K562 (cell line): Measurements from ENCODE around the gene ADAM33. TPM values are rescaled to one million over a fixed set of nuclear protein-coding genes. Genes with fewer than 3 reads are reported as not detected.

ENCODE experiments used
- CEBPG ChIP-seq, 3 experiments: fragments of 200-800 bp in 1 of 3; sonication (Bioruptor generic) in 1 of 3; sonication (generic) in 1 of 3; formaldehyde crosslinking in 1 of 3; IDR thresholded peaks in 2 of 3; conservative IDR thresholded peaks in 1 of 3; 2 replicates each; pipeline versions ENCODE4 v1.6.1 to v1.8.0; 2016 to 2022; ENCODE audit warnings: missing compliant biosample characterization in 2 of 3, missing genetic modification characterization in 2 of 3, mild to moderate bottlenecking in 1 of 3, missing genetic modification reagents in 1 of 3
- KLF13 ChIP-seq: fragments of 450-650 bp; IDR thresholded peaks from 2 replicates; pipeline ENCODE4 v1.6.1; 2016; ENCODE audit warnings: missing genetic modification characterization, low read depth, mild to moderate bottlenecking, missing compliant biosample characterization, moderate library complexity, borderline replicate concordance
- MAZ ChIP-seq, 2 experiments: fragments of 450-650 bp in 1 of 2; sonication (generic) in 1 of 2; formaldehyde crosslinking; IDR thresholded peaks in 1 of 2; conservative IDR thresholded peaks in 1 of 2; 2 replicates each; pipeline versions ENCODE4 v1.4.0 to v1.5.0; 2020; ENCODE audit warnings: mild to moderate bottlenecking in 1 of 2, missing genetic modification reagents in 1 of 2
- MTA3 ChIP-seq: fragments of 450-650 bp; formaldehyde crosslinking; IDR thresholded peaks from 2 replicates; pipeline ENCODE4 v1.6.1; 2017; ENCODE audit warnings: mild to moderate bottlenecking, borderline replicate concordance
- NCOA6 ChIP-seq: fragments of 450-650 bp; IDR thresholded peaks from 2 replicates; pipeline ENCODE4 v1.6.1; 2017; ENCODE audit warnings: mild to moderate bottlenecking
- NFIC ChIP-seq: fragments of 450-650 bp; IDR thresholded peaks from 2 replicates; pipeline ENCODE4 v1.6.1; 2017; ENCODE audit warnings: mild to moderate bottlenecking, inconsistent platforms
- RAD21 ChIP-seq, 2 experiments: fragments of 250-450 bp in 1 of 2; fragments of 450-650 bp in 1 of 2; sonication (Bioruptor Pico) in 1 of 2; formaldehyde crosslinking in 1 of 2; IDR thresholded peaks in 1 of 2; conservative IDR thresholded peaks in 1 of 2; 2 replicates each; pipeline versions ENCODE4 v1.4.0 to v1.8.0; 2020 to 2022; ENCODE audit warnings: mild to moderate bottlenecking in 2 of 2, moderate library complexity in 1 of 2
- ZBTB7A ChIP-seq: IDR thresholded peaks from 2 replicates; pipeline ENCODE4 v1.6.1; 2011; ENCODE audit warnings: low read depth, mild to moderate bottlenecking, low read length, moderate library complexity, borderline replicate concordance; ENCODE audit not compliant: control insufficient read depth
- ZKSCAN1 ChIP-seq: fragments of 150-350 bp; IDR thresholded peaks from 2 replicates; pipeline ENCODE4 v1.6.1; 2016; ENCODE audit warnings: low read depth, low read length
- polyA plus RNA-seq, 8 experiments: library from polyadenylated mRNA; depleted of rRNA in 4 of 8; stranded (reverse) in 5 of 8; unstranded in 3 of 8; fragments of >200 nt; fragmentation: Nextera tagmentation in 2 of 8; fragmentation: Illumina TruSeq in 1 of 8; extraction: Ambion mirVana in 2 of 8; extraction: Trizol in 1 of 8; gene quantifications; 2 replicates each; pipeline versions ENCODE4 v1.2.1 to v1.2.3, GENCODE V29; 2011 to 2014; ENCODE audit warnings: inconsistent platforms in 1 of 8, missing spikeins in 1 of 8
- total RNA-seq, 7 experiments: library from RNA; depleted of rRNA in 6 of 7; stranded (reverse); fragments of >200 nt in 6 of 7; fragmentation: Illumina TruSeq in 2 of 7; extraction: Trizol in 2 of 7; gene quantifications; 2 replicates each; pipeline versions ENCODE4 v1.2.1 to v1.2.3, GENCODE V29; 2011 to 2021; ENCODE audit warnings: low replicate concordance in 1 of 7
- TF ChIP-seq, protein P1 (sequence below): sonication (generic); formaldehyde crosslinking; IDR thresholded peaks from 2 replicates; pipeline ENCODE4 v1.8.0; 2022; ENCODE audit warnings: mild to moderate bottlenecking, missing genetic modification reagents, borderline replicate concordance
- TF ChIP-seq, protein P2 (sequence below), 2 experiments: IDR thresholded peaks; 2 replicates each; pipeline ENCODE4 v1.6.1; 2012; ENCODE audit warnings: improper control_type of control experiment in 2 of 2, low read depth in 2 of 2, low read length in 2 of 2, borderline replicate concordance in 1 of 2
- TF ChIP-seq, protein P3 (sequence below), 3 experiments: IDR thresholded peaks in 2 of 3; conservative IDR thresholded peaks in 1 of 3; 2 replicates each; pipeline ENCODE4 v1.5.1; 2011 to 2012; ENCODE audit warnings: low read length in 3 of 3, mild to moderate bottlenecking in 3 of 3, control low read depth in 2 of 3, improper control_type of control experiment in 1 of 3, inconsistent platforms in 1 of 3, low read depth in 1 of 3, mixed read lengths in 1 of 3, moderate library complexity in 1 of 3; ENCODE audit not compliant: insufficient read depth in 2 of 3
- TF ChIP-seq, protein P4 (sequence below): sonication (generic); formaldehyde crosslinking; IDR thresholded peaks from 2 replicates; pipeline ENCODE4 v1.8.0; 2022; ENCODE audit warnings: mild to moderate bottlenecking, missing genetic modification reagents

ADAM33 gene
- total and polyA plus RNA-seq, 9 of the 15 experiments (the other 6 are each of a cell fraction or from before 2014, with no cell fraction given): not detected

DNA sequence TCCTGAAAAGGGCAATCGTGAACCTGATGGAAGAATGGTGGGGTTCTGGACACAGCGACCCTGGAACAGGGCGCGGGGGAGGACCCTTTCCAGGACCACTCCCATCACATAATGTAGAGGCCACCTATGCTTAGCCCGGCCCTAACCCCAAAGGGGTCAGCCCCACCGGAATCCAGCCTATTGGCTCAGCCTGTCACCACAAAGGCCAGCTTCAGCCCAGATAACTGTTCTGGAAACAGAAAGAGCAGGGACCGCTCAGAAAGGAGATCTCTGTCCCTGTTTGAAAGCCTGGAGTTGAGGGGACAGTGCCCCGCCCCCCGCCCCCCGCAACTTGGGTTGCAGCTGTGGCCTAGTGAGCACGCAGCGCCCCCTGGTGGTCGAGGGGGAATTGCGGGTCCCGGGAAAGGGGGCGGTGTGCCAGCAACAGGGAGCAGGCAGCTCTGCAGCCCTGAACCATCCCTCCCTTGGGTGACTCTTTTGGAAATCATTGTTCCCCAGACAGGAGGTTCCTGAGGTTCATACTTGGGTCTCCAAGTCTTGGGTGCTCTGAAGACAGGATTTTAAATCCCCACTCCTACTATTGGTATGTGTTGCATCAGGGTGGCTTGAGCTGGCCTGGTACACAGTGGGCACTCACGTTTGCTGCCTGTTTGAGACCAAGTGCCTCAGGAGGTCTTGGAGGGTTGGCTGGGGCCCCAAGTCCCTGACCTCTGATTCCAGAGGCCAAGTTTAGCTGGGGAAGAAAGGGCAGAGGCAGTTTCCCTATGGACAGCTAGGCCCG is 29.1 kb upstream of the ADAM33 start (continued):
- TF ChIP-seq, protein P1, sequence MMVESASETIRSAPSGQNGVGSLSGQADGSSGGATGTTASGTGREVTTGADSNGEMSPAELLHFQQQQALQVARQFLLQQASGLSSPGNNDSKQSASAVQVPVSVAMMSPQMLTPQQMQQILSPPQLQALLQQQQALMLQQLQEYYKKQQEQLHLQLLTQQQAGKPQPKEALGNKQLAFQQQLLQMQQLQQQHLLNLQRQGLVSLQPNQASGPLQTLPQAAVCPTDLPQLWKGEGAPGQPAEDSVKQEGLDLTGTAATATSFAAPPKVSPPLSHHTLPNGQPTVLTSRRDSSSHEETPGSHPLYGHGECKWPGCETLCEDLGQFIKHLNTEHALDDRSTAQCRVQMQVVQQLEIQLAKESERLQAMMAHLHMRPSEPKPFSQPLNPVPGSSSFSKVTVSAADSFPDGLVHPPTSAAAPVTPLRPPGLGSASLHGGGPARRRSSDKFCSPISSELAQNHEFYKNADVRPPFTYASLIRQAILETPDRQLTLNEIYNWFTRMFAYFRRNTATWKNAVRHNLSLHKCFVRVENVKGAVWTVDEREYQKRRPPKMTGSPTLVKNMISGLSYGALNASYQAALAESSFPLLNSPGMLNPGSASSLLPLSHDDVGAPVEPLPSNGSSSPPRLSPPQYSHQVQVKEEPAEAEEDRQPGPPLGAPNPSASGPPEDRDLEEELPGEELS (CRISPR knock-in tag): 0 out of 2 replicates have a peak, but pooled peaks have one; percentile 56
- TF ChIP-seq ZKSCAN1 (no peak), CEBPG (CRISPR knock-in tag; IDR thresholded peaks at IDR 0.05) (peak; percentile 55), CEBPG (tag; conservative IDR thresholded peaks at IDR 0.05 in 1 of 2, IDR thresholded peaks at IDR 0.05 in 1 of 2) (no peak), ZBTB7A (peak; percentile 64; the same call in 1 of the 2 replicates), NCOA6 (no peak), MTA3 (no peak), RAD21 (CRISPR knock-in tag; conservative IDR thresholded peaks at IDR 0.05 in 1 of 2, IDR thresholded peaks at IDR 0.05 in 1 of 2) (peak; percentile 71 to 76), MAZ (CRISPR knock-in tag; conservative IDR thresholded peaks at IDR 0.05 in 1 of 2, IDR thresholded peaks at IDR 0.05 in 1 of 2) (peak; percentile 44 to 67; a peak in 2 of 4 replicates), KLF13 (tag) (peak; percentile 82), NFIC (peak; percentile 50)
- TF ChIP-seq, protein P2, sequence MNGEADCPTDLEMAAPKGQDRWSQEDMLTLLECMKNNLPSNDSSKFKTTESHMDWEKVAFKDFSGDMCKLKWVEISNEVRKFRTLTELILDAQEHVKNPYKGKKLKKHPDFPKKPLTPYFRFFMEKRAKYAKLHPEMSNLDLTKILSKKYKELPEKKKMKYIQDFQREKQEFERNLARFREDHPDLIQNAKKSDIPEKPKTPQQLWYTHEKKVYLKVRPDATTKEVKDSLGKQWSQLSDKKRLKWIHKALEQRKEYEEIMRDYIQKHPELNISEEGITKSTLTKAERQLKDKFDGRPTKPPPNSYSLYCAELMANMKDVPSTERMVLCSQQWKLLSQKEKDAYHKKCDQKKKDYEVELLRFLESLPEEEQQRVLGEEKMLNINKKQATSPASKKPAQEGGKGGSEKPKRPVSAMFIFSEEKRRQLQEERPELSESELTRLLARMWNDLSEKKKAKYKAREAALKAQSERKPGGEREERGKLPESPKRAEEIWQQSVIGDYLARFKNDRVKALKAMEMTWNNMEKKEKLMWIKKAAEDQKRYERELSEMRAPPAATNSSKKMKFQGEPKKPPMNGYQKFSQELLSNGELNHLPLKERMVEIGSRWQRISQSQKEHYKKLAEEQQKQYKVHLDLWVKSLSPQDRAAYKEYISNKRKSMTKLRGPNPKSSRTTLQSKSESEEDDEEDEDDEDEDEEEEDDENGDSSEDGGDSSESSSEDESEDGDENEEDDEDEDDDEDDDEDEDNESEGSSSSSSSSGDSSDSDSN (IDR thresholded peaks at IDR 0.05; ENCODE audit: borderline replicate concordance in 1 of 2, low read depth in 2 of 2, low read length in 2 of 2): no peak
- TF ChIP-seq, protein P3, sequence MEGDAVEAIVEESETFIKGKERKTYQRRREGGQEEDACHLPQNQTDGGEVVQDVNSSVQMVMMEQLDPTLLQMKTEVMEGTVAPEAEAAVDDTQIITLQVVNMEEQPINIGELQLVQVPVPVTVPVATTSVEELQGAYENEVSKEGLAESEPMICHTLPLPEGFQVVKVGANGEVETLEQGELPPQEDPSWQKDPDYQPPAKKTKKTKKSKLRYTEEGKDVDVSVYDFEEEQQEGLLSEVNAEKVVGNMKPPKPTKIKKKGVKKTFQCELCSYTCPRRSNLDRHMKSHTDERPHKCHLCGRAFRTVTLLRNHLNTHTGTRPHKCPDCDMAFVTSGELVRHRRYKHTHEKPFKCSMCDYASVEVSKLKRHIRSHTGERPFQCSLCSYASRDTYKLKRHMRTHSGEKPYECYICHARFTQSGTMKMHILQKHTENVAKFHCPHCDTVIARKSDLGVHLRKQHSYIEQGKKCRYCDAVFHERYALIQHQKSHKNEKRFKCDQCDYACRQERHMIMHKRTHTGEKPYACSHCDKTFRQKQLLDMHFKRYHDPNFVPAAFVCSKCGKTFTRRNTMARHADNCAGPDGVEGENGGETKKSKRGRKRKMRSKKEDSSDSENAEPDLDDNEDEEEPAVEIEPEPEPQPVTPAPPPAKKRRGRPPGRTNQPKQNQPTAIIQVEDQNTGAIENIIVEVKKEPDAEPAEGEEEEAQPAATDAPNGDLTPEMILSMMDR (IDR thresholded peaks at IDR 0.05 in 2 of 3, conservative IDR thresholded peaks at IDR 0.05 in 1 of 3; ENCODE audit: insufficient read depth in 2 of 3, low read depth in 1 of 3, low read length in 3 of 3): peak; percentile 81 to 94 (median 83)
- TF ChIP-seq, protein P4, sequence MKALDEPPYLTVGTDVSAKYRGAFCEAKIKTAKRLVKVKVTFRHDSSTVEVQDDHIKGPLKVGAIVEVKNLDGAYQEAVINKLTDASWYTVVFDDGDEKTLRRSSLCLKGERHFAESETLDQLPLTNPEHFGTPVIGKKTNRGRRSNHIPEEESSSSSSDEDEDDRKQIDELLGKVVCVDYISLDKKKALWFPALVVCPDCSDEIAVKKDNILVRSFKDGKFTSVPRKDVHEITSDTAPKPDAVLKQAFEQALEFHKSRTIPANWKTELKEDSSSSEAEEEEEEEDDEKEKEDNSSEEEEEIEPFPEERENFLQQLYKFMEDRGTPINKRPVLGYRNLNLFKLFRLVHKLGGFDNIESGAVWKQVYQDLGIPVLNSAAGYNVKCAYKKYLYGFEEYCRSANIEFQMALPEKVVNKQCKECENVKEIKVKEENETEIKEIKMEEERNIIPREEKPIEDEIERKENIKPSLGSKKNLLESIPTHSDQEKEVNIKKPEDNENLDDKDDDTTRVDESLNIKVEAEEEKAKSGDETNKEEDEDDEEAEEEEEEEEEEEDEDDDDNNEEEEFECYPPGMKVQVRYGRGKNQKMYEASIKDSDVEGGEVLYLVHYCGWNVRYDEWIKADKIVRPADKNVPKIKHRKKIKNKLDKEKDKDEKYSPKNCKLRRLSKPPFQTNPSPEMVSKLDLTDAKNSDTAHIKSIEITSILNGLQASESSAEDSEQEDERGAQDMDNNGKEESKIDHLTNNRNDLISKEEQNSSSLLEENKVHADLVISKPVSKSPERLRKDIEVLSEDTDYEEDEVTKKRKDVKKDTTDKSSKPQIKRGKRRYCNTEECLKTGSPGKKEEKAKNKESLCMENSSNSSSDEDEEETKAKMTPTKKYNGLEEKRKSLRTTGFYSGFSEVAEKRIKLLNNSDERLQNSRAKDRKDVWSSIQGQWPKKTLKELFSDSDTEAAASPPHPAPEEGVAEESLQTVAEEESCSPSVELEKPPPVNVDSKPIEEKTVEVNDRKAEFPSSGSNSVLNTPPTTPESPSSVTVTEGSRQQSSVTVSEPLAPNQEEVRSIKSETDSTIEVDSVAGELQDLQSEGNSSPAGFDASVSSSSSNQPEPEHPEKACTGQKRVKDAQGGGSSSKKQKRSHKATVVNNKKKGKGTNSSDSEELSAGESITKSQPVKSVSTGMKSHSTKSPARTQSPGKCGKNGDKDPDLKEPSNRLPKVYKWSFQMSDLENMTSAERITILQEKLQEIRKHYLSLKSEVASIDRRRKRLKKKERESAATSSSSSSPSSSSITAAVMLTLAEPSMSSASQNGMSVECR: peak; percentile 48; the same call in 1 of the 2 replicates
